Neural progenitor cell (in vitro differentiated cells): Measurements from ENCODE around the gene MRM2. TPM values are rescaled to one million over a fixed set of nuclear protein-coding genes. Genes with fewer than 3 reads are reported as not detected.

ENCODE experiments used
- DNase-seq: peaks from one replicate; pipeline ENCODE4 v3.0.0-alpha.2; 2016; ENCODE audit warnings: low spot score
- H2AFZ ChIP-seq: fragments of 200-600 bp; sonication (generic); replicated peaks from 2 replicates; pipeline ENCODE4 v1.6.1; 2016; ENCODE audit warnings: antibody characterized with exemption
- H3F3A ChIP-seq: fragments of 200-600 bp; sonication (generic); 2 replicates; pipeline ENCODE4 v1.6.1; 2016; ENCODE audit warnings: antibody characterized with exemption, low read depth
- H3K27ac ChIP-seq: fragments of 200-600 bp; sonication (generic); 2 replicates; pipeline ENCODE4 v1.5.1; 2016; ENCODE audit warnings: mild to moderate bottlenecking
- H3K27me3 ChIP-seq: fragments of 200-600 bp; sonication (generic); 2 replicates; pipeline ENCODE4 v1.6.1; 2016; ENCODE audit warnings: mild to moderate bottlenecking, moderate library complexity
- H3K36me3 ChIP-seq: fragments of 200-600 bp; sonication (generic); 2 replicates; pipeline ENCODE4 v1.5.1; 2016
- H3K4me1 ChIP-seq: fragments of 200-600 bp; sonication (generic); 2 replicates; pipeline ENCODE4 v1.6.1; 2016; ENCODE audit warnings: mixed run types
- H3K4me2 ChIP-seq: fragments of 200-600 bp; sonication (generic); 2 replicates; pipeline ENCODE4 v1.6.1; 2016
- H3K4me3 ChIP-seq: fragments of 200-600 bp; sonication (generic); 2 replicates; pipeline ENCODE4 v1.5.1; 2016
- H3K79me2 ChIP-seq: fragments of 200-600 bp; sonication (generic); 2 replicates; pipeline ENCODE4 v1.6.1; 2016; ENCODE audit warnings: low read depth
- H3K9ac ChIP-seq: fragments of 200-600 bp; sonication (generic); 2 replicates; pipeline ENCODE4 v1.6.1; 2016
- H3K9me3 ChIP-seq: fragments of 200-600 bp; sonication (generic); 2 replicates; pipeline ENCODE4 v1.5.1; 2016; ENCODE audit warnings: low read depth
- H4K20me1 ChIP-seq: fragments of 200-600 bp; sonication (generic); 2 replicates; pipeline ENCODE4 v1.6.1; 2016; ENCODE audit warnings: low read depth
- H3K27ac Mint-ChIP-seq: 3 replicates; pipeline ENCODE4 v1.8.0; 2021; ENCODE audit warnings: mixed read lengths
- H3K27me3 Mint-ChIP-seq: 2 replicates; pipeline ENCODE4 v1.8.0; 2022; ENCODE audit warnings: low read depth, mild to moderate bottlenecking, inconsistent platforms, moderate library complexity, mixed read lengths; ENCODE audit not compliant: insufficient read depth
- H3K36me3 Mint-ChIP-seq: 3 replicates; pipeline ENCODE4 v1.8.0; 2021; ENCODE audit warnings: mixed read lengths
- H3K4me1 Mint-ChIP-seq: 3 replicates; pipeline ENCODE4 v1.8.0; 2021; ENCODE audit warnings: mixed read lengths
- H3K4me3 Mint-ChIP-seq: 3 replicates; pipeline ENCODE4 v1.8.0; 2021; ENCODE audit warnings: mild to moderate bottlenecking, moderate library complexity, mixed read lengths
- H3K9me3 Mint-ChIP-seq: 3 replicates; pipeline ENCODE4 v1.8.0; 2020; ENCODE audit warnings: mixed read lengths
- EZH2 ChIP-seq: fragments of 200-600 bp; sonication (generic); IDR thresholded peaks from 2 replicates; pipeline ENCODE4 v1.6.1; 2017; ENCODE audit warnings: antibody characterized with exemption, mild to moderate bottlenecking, moderate library complexity
- EZH2phosphoT487 ChIP-seq: fragments of 200-600 bp; sonication (generic); IDR thresholded peaks from 2 replicates; pipeline ENCODE4 v1.6.1; 2017; ENCODE audit warnings: antibody characterized with exemption
- total RNA-seq: library from RNA; depleted of rRNA; stranded (reverse); fragments of >200 nt; gene quantifications from 2 replicates; pipeline ENCODE4 v1.2.3, GENCODE V29; 2015; ENCODE audit warnings: low replicate concordance
- TF ChIP-seq, protein P1 (sequence below): fragments of 200-600 bp; sonication (generic); IDR thresholded peaks from 2 replicates; pipeline ENCODE4 v1.5.1; 2017; ENCODE audit warnings: antibody characterized with exemption, mild to moderate bottlenecking

The MRM2 gene
- total RNA-seq, 1 donor from 2014 or later, result 34.3 TPM

DNA sequence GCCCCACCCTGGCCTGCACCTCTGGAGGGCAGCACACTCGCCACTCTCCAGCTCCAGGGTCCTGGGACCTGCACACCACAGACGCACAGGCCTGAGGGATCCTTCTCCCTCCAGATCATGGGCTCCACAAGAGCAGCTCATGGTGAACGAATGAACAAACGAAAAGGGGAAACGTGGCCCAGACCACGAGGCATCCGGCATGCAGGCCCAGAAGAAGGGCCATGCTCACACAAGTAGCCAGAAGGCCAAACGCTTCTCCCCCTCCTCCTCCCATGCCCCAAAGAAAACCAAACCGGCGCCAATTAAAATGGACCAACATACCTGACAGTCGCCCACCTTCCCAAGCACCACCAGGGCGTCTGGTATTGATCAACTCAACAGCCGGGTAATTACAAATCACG, 39.6 kb downstream of the MRM2 start:
- no peaks in the 10 kb centered on the region for H3K9me3 ChIP-seq
- H3K4me1 Mint-ChIP-seq, result peaks cover 26% of the 10 kb centered on the region
- no peak overlapping the region for H3K4me3 ChIP-seq
- no peaks in the 10 kb centered on the region for H3K4me1 ChIP-seq
- H3K79me2 ChIP-seq, result no peaks in the 10 kb centered on the region
- H3K27ac Mint-ChIP-seq, result no peak overlapping the region
- H3K9me3 Mint-ChIP-seq, result no peaks in the 10 kb centered on the region
- no peaks in the 10 kb centered on the region for H3F3A ChIP-seq
- no peaks in the 10 kb centered on the region for H3K27me3 ChIP-seq
- H3K36me3 ChIP-seq, result no peaks in the 10 kb centered on the region
- peaks cover 15% of the 10 kb centered on the region for H4K20me1 ChIP-seq
- H3K36me3 Mint-ChIP-seq, result peaks cover 17% of the 10 kb centered on the region
- H3K9ac ChIP-seq, result no peak overlapping the region
- TF ChIP-seq EZH2phosphoT487 (no peak), EZH2 (no peak)
- TF ChIP-seq, protein P1, sequence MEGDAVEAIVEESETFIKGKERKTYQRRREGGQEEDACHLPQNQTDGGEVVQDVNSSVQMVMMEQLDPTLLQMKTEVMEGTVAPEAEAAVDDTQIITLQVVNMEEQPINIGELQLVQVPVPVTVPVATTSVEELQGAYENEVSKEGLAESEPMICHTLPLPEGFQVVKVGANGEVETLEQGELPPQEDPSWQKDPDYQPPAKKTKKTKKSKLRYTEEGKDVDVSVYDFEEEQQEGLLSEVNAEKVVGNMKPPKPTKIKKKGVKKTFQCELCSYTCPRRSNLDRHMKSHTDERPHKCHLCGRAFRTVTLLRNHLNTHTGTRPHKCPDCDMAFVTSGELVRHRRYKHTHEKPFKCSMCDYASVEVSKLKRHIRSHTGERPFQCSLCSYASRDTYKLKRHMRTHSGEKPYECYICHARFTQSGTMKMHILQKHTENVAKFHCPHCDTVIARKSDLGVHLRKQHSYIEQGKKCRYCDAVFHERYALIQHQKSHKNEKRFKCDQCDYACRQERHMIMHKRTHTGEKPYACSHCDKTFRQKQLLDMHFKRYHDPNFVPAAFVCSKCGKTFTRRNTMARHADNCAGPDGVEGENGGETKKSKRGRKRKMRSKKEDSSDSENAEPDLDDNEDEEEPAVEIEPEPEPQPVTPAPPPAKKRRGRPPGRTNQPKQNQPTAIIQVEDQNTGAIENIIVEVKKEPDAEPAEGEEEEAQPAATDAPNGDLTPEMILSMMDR, result no peak
- H3K4me2 ChIP-seq, result no peak overlapping the region
- no peak overlapping the region for H2AFZ ChIP-seq
- H3K27me3 Mint-ChIP-seq, result no peaks in the 10 kb centered on the region
- no peak overlapping the region for H3K4me3 Mint-ChIP-seq
- no peak for DNase-seq
- no peak overlapping the region for H3K27ac ChIP-seq

DNA sequence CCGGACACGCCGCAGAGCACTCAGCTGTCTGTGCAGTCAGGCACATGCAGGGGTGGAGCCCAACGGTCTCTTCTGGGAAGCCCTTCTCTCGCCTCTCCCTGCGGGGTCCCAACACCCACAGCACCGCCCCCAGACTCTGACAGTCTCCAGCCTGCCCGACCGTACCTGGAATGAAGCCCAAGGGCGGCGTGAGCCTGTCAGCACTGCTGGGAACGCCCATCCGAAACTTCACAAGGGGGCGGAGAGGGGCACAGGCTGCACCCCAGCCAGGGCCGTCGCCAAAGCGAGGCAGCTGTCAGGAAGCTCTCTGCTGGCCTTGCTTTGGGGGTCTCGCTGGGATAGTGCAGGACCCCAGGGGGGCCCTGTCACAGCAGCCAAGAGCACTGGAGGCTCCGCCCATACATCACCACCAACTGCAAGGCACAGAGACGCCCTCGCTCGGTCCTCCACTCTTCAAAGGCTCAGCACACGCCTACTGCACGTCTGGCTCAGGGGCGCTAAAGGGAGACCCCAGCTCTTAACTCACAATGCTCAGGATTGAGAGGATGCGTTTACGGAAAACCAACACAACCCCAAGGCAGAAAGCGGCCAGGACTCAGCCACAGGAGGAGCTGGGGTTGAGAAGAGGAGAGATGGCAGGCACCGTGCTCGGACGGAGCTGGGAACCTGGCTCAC, 40.2 kb downstream of the MRM2 start:
- no peak overlapping the region for H3K27ac Mint-ChIP-seq

DNA sequence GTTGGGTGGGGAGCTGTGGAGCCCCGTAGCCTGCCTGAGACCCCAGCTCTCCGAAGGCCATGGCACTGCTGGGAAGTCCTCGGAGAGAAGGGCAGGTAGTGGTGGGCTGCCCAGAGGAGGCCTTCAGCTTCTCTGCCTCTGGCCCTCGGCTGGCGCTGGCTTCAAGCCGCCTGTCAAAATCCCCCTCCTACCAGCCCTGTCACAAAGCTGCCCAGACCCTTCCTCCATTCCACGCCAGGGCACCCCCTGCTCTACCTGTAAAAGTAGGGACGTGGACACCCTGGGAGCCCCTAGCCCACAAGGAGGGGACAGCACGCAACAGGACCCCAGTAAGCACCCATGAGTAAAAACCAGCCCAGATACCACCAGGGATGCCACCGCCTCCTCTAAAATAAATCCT, 40.9 kb downstream of the MRM2 start:
- Histone ChIP-seq H3K9me3 (no peaks in the 10 kb centered on the region), H3K9ac (no peak overlapping the region), H3K4me3 (no peak overlapping the region), H3K36me3 (no peaks in the 10 kb centered on the region), H3K4me1 (no peaks in the 10 kb centered on the region), H3K27ac (no peak overlapping the region), H3F3A (no peaks in the 10 kb centered on the region), H3K4me2 (no peak overlapping the region), H3K27me3 (no peaks in the 10 kb centered on the region), H3K79me2 (no peaks in the 10 kb centered on the region), H2AFZ (no peak overlapping the region), H4K20me1 (peaks cover 15% of the 10 kb centered on the region)
- Mint-ChIP-seq H3K4me1 (peaks cover 26% of the 10 kb centered on the region), H3K9me3 (peaks cover 3% of the 10 kb centered on the region), H3K36me3 (peaks cover 22% of the 10 kb centered on the region), H3K27me3 (no peaks in the 10 kb centered on the region), H3K4me3 (no peak overlapping the region), H3K27ac (no peak overlapping the region)
- TF ChIP-seq EZH2phosphoT487 (no peak), EZH2 (no peak)
- TF ChIP-seq, protein P1, result no peak
- no peak for DNase-seq

More for the DNA sequence above, 40.2 kb downstream of the MRM2 start:
- Histone ChIP-seq H3K36me3 (no peaks in the 10 kb centered on the region), H3F3A (no peaks in the 10 kb centered on the region), H3K4me2 (no peak overlapping the region), H3K4me3 (no peak overlapping the region), H3K9ac (no peak overlapping the region), H3K27ac (no peak overlapping the region), H2AFZ (no peak overlapping the region), H3K4me1 (no peaks in the 10 kb centered on the region), H3K79me2 (no peaks in the 10 kb centered on the region), H3K9me3 (no peaks in the 10 kb centered on the region), H3K27me3 (no peaks in the 10 kb centered on the region), H4K20me1 (peaks cover 15% of the 10 kb centered on the region)
- TF ChIP-seq EZH2 (no peak), EZH2phosphoT487 (no peak)
- TF ChIP-seq, protein P1, result no peak
- Mint-ChIP-seq H3K27me3 (no peaks in the 10 kb centered on the region), H3K4me1 (peaks cover 26% of the 10 kb centered on the region), H3K36me3 (peaks cover 19% of the 10 kb centered on the region), H3K9me3 (peaks cover 3% of the 10 kb centered on the region), H3K4me3 (no peak overlapping the region)
- DNase-seq, result no peak
